Neural progenitor cell (in vitro differentiated cells): ENCODE measurements around the gene EDNRA. TPM values are rescaled to one million over a fixed set of nuclear protein-coding genes. Genes with fewer than 3 reads are reported as not detected.

Experiments
- DNase-seq: peaks from one replicate; pipeline ENCODE4 v3.0.0-alpha.2; 2016; ENCODE audit warnings: low spot score
- H2AFZ ChIP-seq: fragments of 200-600 bp; sonication (generic); replicated peaks from 2 replicates; pipeline ENCODE4 v1.6.1; 2016; ENCODE audit warnings: antibody characterized with exemption
- H3F3A ChIP-seq: fragments of 200-600 bp; sonication (generic); 2 replicates; pipeline ENCODE4 v1.6.1; 2016; ENCODE audit warnings: antibody characterized with exemption, low read depth
- H3K27ac ChIP-seq: fragments of 200-600 bp; sonication (generic); 2 replicates; pipeline ENCODE4 v1.5.1; 2016; ENCODE audit warnings: mild to moderate bottlenecking
- H3K27me3 ChIP-seq: fragments of 200-600 bp; sonication (generic); 2 replicates; pipeline ENCODE4 v1.6.1; 2016; ENCODE audit warnings: mild to moderate bottlenecking, moderate library complexity
- H3K36me3 ChIP-seq: fragments of 200-600 bp; sonication (generic); 2 replicates; pipeline ENCODE4 v1.5.1; 2016
- H3K4me1 ChIP-seq: fragments of 200-600 bp; sonication (generic); 2 replicates; pipeline ENCODE4 v1.6.1; 2016; ENCODE audit warnings: mixed run types
- H3K4me2 ChIP-seq: fragments of 200-600 bp; sonication (generic); 2 replicates; pipeline ENCODE4 v1.6.1; 2016
- H3K4me3 ChIP-seq: fragments of 200-600 bp; sonication (generic); 2 replicates; pipeline ENCODE4 v1.5.1; 2016
- H3K79me2 ChIP-seq: fragments of 200-600 bp; sonication (generic); 2 replicates; pipeline ENCODE4 v1.6.1; 2016; ENCODE audit warnings: low read depth
- H3K9ac ChIP-seq: fragments of 200-600 bp; sonication (generic); 2 replicates; pipeline ENCODE4 v1.6.1; 2016
- H3K9me3 ChIP-seq: fragments of 200-600 bp; sonication (generic); 2 replicates; pipeline ENCODE4 v1.5.1; 2016; ENCODE audit warnings: low read depth
- H4K20me1 ChIP-seq: fragments of 200-600 bp; sonication (generic); 2 replicates; pipeline ENCODE4 v1.6.1; 2016; ENCODE audit warnings: low read depth
- H3K27ac Mint-ChIP-seq: 3 replicates; pipeline ENCODE4 v1.8.0; 2021; ENCODE audit warnings: mixed read lengths
- H3K27me3 Mint-ChIP-seq: 2 replicates; pipeline ENCODE4 v1.8.0; 2022; ENCODE audit warnings: low read depth, mild to moderate bottlenecking, inconsistent platforms, moderate library complexity, mixed read lengths; ENCODE audit not compliant: insufficient read depth
- H3K36me3 Mint-ChIP-seq: 3 replicates; pipeline ENCODE4 v1.8.0; 2021; ENCODE audit warnings: mixed read lengths
- H3K4me1 Mint-ChIP-seq: 3 replicates; pipeline ENCODE4 v1.8.0; 2021; ENCODE audit warnings: mixed read lengths
- H3K4me3 Mint-ChIP-seq: 3 replicates; pipeline ENCODE4 v1.8.0; 2021; ENCODE audit warnings: mild to moderate bottlenecking, moderate library complexity, mixed read lengths
- H3K9me3 Mint-ChIP-seq: 3 replicates; pipeline ENCODE4 v1.8.0; 2020; ENCODE audit warnings: mixed read lengths
- CTCF ChIP-seq: fragments of 200-600 bp; sonication (generic); IDR thresholded peaks from 2 replicates; pipeline ENCODE4 v1.5.1; 2017; ENCODE audit warnings: antibody characterized with exemption, mild to moderate bottlenecking
- EZH2 ChIP-seq: fragments of 200-600 bp; sonication (generic); IDR thresholded peaks from 2 replicates; pipeline ENCODE4 v1.6.1; 2017; ENCODE audit warnings: antibody characterized with exemption, mild to moderate bottlenecking, moderate library complexity
- EZH2phosphoT487 ChIP-seq: fragments of 200-600 bp; sonication (generic); IDR thresholded peaks from 2 replicates; pipeline ENCODE4 v1.6.1; 2017; ENCODE audit warnings: antibody characterized with exemption
- total RNA-seq: library from RNA; depleted of rRNA; stranded (reverse); fragments of >200 nt; gene quantifications from 2 replicates; pipeline ENCODE4 v1.2.3, GENCODE V29; 2015; ENCODE audit warnings: low replicate concordance

Gene EDNRA
- total RNA-seq, 1 donor from 2014 or later, result 2.9 TPM

- Histone ChIP-seq H3K9ac (no peak overlapping the region), H3K9me3 (no peaks in the 10 kb centered on the region), H4K20me1 (no peaks in the 10 kb centered on the region), H3K4me2 (no peak overlapping the region), H3F3A (no peaks in the 10 kb centered on the region), H3K4me1 (no peaks in the 10 kb centered on the region), H3K36me3 (no peaks in the 10 kb centered on the region), H3K27ac (no peak overlapping the region), H3K79me2 (no peaks in the 10 kb centered on the region), H2AFZ (no peak overlapping the region), H3K4me3 (no peak overlapping the region), H3K27me3 (no peaks in the 10 kb centered on the region)
- Mint-ChIP-seq H3K9me3 (no peaks in the 10 kb centered on the region), H3K36me3 (no peaks in the 10 kb centered on the region), H3K4me3 (no peak overlapping the region), H3K4me1 (no peaks in the 10 kb centered on the region), H3K27me3 (no peaks in the 10 kb centered on the region), H3K27ac (no peak overlapping the region)
- DNase-seq, result no peak
- TF ChIP-seq CTCF (no peak), EZH2 (no peak), EZH2phosphoT487 (no peak)
These were observed 97.2 kb downstream of the EDNRA start for GRCh38 chr4:147578051-147578476.

- Mint-ChIP-seq H3K36me3 (no peaks in the 10 kb centered on the region), H3K27me3 (no peaks in the 10 kb centered on the region), H3K27ac (no peak overlapping the region), H3K9me3 (no peaks in the 10 kb centered on the region), H3K4me1 (no peaks in the 10 kb centered on the region), H3K4me3 (no peak overlapping the region)
- no peak overlapping the region for H3K4me2 ChIP-seq
- no peaks in the 10 kb centered on the region for H3K9me3 ChIP-seq
- H3K9ac ChIP-seq, result no peak overlapping the region
- no peaks in the 10 kb centered on the region for H3K36me3 ChIP-seq
- H4K20me1 ChIP-seq, result no peaks in the 10 kb centered on the region
- H3K4me1 ChIP-seq, result no peaks in the 10 kb centered on the region
- no peak for TF ChIP-seq EZH2phosphoT487
- no peak for TF ChIP-seq CTCF
- TF ChIP-seq EZH2, result no peak
- no peak for DNase-seq
- no peaks in the 10 kb centered on the region for H3K79me2 ChIP-seq
- no peaks in the 10 kb centered on the region for H3F3A ChIP-seq
- no peak overlapping the region for H3K27ac ChIP-seq
- no peaks in the 10 kb centered on the region for H3K27me3 ChIP-seq
- H3K4me3 ChIP-seq, result no peak overlapping the region
- no peak overlapping the region for H2AFZ ChIP-seq
These were observed 97.7 kb downstream of the EDNRA start for GRCh38 chr4:147578593-147578992.

- no peak overlapping the region for H3K4me3 Mint-ChIP-seq
- Histone ChIP-seq H2AFZ (no peak overlapping the region), H3K4me3 (no peak overlapping the region), H3K9ac (no peak overlapping the region), H3K4me1 (no peaks in the 10 kb centered on the region), H3F3A (no peaks in the 10 kb centered on the region), H3K27me3 (no peaks in the 10 kb centered on the region), H3K79me2 (no peaks in the 10 kb centered on the region), H3K27ac (no peak overlapping the region), H4K20me1 (no peaks in the 10 kb centered on the region), H3K4me2 (no peak overlapping the region), H3K36me3 (no peaks in the 10 kb centered on the region), H3K9me3 (no peaks in the 10 kb centered on the region)
- H3K9me3 Mint-ChIP-seq, result peaks cover 5% of the 10 kb centered on the region
- DNase-seq, result no peak
- H3K27ac Mint-ChIP-seq, result no peak overlapping the region
- TF ChIP-seq CTCF (no peak), EZH2phosphoT487 (no peak), EZH2 (no peak)
- H3K36me3 Mint-ChIP-seq, result no peaks in the 10 kb centered on the region
- H3K27me3 Mint-ChIP-seq, result no peaks in the 10 kb centered on the region
- H3K4me1 Mint-ChIP-seq, result no peaks in the 10 kb centered on the region
These were observed 99.5 kb downstream of the EDNRA start for GRCh38 chr4:147580396-147580795.
